KOPT-K1 (cell line): ENCODE data around the gene LILRA5.
"Not testable (repeated sequence)": the region's sequence is repeated elsewhere in the genome, so short reads cannot be mapped to it uniquely, and the experiment has no call there.

Experiments
- H3K27ac ChIP-seq: fragments of 200-600 bp; sonication (generic); 2 replicates; pipeline ENCODE4 v1.5.1; 2016; ENCODE audit warnings: antibody characterized with exemption, mild to moderate bottlenecking, low read depth, low read length; ENCODE audit not compliant: poor library complexity, severe bottlenecking
- H3K36me3 ChIP-seq: fragments of 200-600 bp; sonication (generic); 2 replicates; pipeline ENCODE4 v1.5.1; 2017; ENCODE audit warnings: antibody characterized with exemption, mild to moderate bottlenecking, low read length, moderate library complexity; ENCODE audit not compliant: insufficient read depth
- H3K9me3 ChIP-seq: fragments of 200-600 bp; sonication (generic); 2 replicates; pipeline ENCODE4 v1.5.1; 2017; ENCODE audit warnings: antibody characterized with exemption, low read length, mild to moderate bottlenecking; ENCODE audit not compliant: insufficient read depth, poor library complexity, severe bottlenecking

The LILRA5 gene

DNA sequence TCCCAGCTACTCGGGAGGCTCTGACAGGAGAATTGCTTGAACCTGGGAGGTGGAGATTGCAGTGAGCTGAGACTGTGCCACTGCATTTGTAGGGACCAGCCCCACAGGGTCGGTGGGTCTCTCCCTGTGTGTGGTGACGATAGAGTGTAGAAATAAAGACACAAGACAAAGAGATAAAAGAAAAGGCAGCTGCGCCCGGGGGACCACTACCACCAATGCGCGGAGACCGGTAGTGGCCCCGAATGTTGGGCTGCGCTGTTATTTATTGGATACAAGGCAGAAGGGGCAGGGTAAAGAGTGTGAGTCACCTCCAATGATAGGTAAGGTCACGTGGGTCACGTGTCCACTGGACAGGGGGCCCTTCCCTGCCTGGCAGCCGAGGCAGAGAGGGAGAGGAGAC, 9.3 kb upstream of the LILRA5 start:
- not testable (repeated sequence) for H3K27ac ChIP-seq, H3K36me3 ChIP-seq, H3K9me3 ChIP-seq

DNA sequence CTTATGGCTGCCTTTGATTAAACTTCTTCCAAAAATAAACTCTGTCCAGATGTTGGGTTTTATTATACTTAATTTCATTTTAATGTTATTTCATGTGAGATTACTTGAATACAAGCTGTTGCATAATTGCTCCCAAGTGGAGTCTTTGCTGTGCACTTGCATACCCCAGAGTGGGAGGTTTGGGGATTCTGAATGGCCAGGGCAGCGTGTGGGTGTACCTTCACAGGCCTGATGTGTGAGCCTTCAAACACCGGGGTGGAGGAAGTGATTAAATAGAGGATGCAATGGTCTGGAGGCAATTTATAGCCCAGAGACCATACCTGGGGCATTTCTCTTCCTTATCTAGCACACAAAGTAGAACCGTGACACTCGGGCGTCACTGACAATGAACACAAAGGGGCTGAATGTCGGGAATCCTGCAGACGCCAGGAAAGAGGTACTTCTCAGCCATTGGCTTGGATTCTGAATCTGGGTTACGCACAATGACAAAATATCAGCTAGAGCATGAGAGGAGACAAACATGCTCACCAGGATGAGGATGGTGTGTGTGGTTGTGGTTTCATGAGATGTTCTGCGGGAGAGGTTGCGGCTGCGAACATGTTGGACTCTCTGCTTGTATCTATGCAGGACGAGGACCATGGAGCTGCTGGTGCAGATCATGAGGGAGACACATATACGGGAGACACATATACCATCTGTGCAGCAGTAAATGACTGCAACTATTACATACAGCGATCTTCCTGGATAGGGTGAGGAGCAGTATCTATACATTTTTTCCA, 7.1 kb upstream of the LILRA5 start:
- H3K36me3 ChIP-seq: no peaks in the 10 kb centered on the region
- H3K27ac ChIP-seq: no peak overlapping the region
- H3K9me3 ChIP-seq: no peaks in the 10 kb centered on the region

GRCh38 chr19:54319049-54319448, 6.1 kb upstream of the LILRA5 start:
- Histone ChIP-seq H3K27ac (no peak overlapping the region), H3K9me3 (no peaks in the 10 kb centered on the region), H3K36me3 (no peaks in the 10 kb centered on the region)

GRCh38 chr19:54317965-54318240, 4.9 kb upstream of the LILRA5 start:
- Histone ChIP-seq H3K36me3 (no peaks in the 10 kb centered on the region), H3K9me3 (no peaks in the 10 kb centered on the region), H3K27ac (no peak overlapping the region)

DNA sequence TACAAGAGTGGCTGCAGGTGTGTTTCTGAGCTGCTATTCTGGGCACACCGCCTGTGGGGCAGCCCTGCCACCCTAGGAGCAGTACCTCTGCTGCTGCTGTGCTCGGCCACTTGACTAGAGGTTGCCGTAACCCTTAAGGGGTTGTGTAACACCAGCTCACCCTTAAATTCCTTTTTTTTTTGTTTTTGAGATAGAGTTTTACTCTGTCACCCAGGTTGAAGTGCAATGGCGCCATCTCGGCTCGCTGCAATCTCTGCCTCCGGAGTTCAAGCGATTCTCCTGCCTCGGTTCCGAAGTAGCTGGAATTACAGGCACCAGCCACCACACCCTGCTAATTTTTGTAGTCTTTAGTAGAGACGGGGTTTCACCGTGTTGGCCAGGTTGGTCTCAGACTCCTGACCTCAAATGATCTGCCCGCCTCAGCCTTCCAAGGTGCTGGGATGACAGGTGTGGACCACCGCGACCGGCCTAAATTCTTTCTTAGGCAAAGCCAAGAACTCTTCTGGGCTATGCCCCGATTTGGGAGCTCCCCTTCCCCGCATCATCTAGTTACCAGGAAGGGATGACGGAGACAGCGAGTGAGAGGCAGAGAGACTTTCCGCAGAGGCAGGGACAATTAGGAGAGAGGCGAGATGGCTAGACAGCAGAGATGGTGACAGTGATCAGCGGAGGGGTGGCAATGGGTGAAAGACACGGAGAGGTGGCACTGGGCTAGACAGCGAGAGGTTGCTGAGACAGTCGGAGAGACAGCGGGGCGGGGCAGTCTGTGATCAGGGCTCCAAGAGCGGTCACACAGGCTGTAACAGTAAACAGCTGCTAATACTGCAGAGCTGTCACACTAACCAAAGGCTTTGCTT, 4.4 kb upstream of the LILRA5 start:
- Histone ChIP-seq H3K36me3 (no peaks in the 10 kb centered on the region), H3K9me3 (no peaks in the 10 kb centered on the region), H3K27ac (no peak overlapping the region)

- Histone ChIP-seq H3K27ac (no peak overlapping the region), H3K36me3 (no peaks in the 10 kb centered on the region), H3K9me3 (no peaks in the 10 kb centered on the region)
Measured at GRCh38 chr19:54316746-54317107, 3.8 kb upstream of the LILRA5 start.

GRCh38 chr19:54315956-54316355, 3.0 kb upstream of the LILRA5 start:
- Histone ChIP-seq H3K9me3 (no peaks in the 10 kb centered on the region), H3K36me3 (no peaks in the 10 kb centered on the region), H3K27ac (no peak overlapping the region)

DNA sequence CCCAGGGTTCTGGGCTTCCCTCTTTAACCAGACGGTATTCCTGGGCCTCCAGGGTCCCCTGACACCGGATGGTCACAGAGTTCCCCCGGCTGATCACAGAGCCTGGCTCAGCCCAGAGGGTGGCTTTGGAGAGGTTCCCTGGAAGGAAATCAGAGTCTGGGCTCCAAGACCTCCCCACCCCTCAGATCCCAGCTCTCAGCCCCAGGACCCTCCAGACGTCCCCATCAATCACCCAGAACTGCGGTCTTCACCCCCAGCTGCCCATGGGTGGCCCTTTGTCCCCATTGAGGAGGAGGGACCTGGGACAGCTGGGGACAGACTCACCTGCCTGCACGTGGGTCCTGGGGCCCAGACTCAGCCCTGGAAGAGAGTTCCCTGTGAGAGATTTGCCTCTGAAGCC, 955 bp downstream of the LILRA5 start:
- H3K27ac ChIP-seq: no peak overlapping the region
- no peaks in the 10 kb centered on the region for H3K36me3 ChIP-seq
- no peaks in the 10 kb centered on the region for H3K9me3 ChIP-seq

GRCh38 chr19:54311486-54311885, 1.5 kb downstream of the LILRA5 start:
- Histone ChIP-seq H3K36me3 (no peaks in the 10 kb centered on the region), H3K9me3 (no peaks in the 10 kb centered on the region), H3K27ac (no peak overlapping the region)

DNA sequence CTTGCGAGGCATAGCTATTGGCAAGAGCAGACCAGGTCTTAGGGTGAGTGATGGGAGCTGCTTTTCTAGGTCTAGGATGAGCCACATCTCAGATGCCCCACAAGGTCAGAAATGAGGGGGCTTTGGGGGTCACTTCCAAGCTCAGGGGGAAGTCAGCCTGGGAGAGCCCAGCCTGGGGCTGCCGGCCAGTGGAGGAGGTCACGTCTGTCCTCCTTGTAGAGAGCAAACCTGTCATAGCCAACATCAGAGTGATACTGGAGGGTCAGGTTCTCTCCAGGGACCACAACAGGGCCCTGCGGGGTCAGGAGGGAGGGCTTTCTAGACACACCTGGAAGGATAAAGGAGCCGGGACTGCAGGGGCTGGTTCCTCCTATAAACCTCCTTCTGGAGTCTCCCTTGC, 2.4 kb downstream of the LILRA5 start:
- no peaks in the 10 kb centered on the region for H3K9me3 ChIP-seq
- H3K36me3 ChIP-seq: no peaks in the 10 kb centered on the region
- no peak overlapping the region for H3K27ac ChIP-seq

DNA sequence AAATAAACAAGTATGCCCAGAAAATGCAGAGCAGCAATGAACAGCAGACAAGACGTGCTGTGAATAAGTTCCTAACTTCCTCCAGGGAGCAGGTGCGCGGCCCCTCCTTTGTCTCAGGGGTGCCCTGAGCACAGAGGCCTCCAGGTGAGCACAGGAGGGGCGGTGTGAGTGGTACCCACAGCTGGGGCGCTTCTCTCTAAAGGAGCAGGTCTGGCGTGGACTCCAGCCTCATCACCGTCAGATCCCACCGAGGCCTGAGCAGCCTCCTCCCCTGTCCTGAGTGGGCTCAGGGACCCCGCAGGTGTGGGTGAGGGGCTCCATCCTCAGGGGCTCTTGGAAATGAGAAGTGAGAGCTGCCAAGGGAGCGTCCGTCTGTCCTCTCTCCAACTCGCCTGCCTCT, 3.2 kb downstream of the LILRA5 start:
- Histone ChIP-seq H3K27ac (no peak overlapping the region), H3K36me3 (no peaks in the 10 kb centered on the region), H3K9me3 (no peaks in the 10 kb centered on the region)

DNA sequence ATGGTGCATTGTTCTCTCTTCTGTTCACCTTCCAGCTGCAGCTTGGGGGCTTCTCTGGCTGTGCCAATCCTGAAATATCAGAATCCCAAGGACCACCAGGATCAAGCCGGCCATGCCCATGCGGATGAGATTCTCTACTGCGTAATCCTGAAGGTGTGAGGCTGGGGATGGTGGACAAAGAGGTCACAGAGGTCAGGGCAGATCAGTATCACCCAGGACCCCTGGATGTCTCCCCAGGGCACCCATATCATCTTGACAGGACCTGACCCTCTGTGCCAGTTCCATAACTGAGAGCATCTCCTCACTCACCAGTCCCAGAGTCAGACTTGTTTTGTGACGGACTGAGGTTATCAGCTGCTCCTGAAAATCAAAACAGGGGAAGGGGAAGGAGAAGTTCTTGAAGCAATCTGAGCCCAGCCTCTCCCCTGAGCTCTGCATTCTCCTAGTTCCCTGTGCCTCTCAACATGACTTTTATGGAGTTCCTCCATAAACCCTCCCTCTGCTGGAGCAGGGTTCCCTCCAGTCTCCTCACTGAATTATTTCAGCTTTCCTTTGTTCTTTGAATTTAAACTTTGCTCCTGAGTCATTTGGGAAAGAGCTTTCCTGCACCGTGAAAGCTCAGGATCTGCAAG, 5.5 kb downstream of the LILRA5 start:
- no peaks in the 10 kb centered on the region for H3K36me3 ChIP-seq
- H3K9me3 ChIP-seq: no peaks in the 10 kb centered on the region
- H3K27ac ChIP-seq: no peak overlapping the region

DNA sequence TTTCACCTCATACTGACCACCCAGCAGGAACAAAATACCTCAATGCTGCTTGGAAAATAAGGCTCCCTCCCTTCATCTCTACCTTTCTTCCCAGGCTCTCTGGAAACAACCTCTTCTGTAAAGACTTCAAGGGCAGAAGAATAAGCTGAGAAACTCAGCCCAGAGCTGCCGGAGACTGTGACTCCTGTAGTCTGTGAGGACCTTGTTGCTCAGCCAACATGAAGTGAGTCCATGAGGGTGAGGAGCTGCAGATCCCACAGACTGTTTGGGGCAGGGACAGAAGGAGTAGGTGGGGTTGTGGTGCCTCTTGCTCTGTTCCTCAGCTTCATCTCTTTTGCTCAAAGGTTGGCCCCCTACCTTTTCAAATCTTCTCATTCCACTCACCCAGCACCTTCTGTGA, 7.8 kb downstream of the LILRA5 start:
- Histone ChIP-seq H3K27ac (no peak overlapping the region), H3K36me3 (no peaks in the 10 kb centered on the region), H3K9me3 (no peaks in the 10 kb centered on the region)

DNA sequence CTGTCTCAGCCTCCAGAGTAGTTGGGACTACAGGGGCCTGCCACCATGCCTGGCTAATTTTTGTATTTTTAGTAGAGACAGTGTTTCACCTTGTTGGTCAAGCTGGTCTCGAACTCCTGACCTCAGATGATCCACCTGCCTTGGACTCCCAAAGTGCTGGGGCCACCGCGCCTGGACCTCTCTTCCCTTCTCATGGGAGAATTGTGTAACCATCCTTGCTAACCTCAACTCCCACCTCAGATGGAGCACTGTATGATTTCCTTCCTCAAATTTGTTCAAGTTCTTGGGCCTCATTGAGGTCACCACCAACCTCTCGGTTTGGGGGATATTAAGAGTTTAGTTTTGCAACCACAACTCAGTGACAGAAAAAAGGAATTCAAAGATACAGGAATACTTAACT, 10.7 kb downstream of the LILRA5 start:
- H3K36me3 ChIP-seq: no peaks in the 10 kb centered on the region
- no peak overlapping the region for H3K27ac ChIP-seq
- H3K9me3 ChIP-seq: no peaks in the 10 kb centered on the region

- no peak overlapping the region for H3K27ac ChIP-seq
- H3K36me3 ChIP-seq: no peaks in the 10 kb centered on the region
- peaks cover under 1% of the 10 kb centered on the region for H3K9me3 ChIP-seq
Measured at GRCh38 chr19:54299515-54299914, 13.5 kb downstream of the LILRA5 start.

DNA sequence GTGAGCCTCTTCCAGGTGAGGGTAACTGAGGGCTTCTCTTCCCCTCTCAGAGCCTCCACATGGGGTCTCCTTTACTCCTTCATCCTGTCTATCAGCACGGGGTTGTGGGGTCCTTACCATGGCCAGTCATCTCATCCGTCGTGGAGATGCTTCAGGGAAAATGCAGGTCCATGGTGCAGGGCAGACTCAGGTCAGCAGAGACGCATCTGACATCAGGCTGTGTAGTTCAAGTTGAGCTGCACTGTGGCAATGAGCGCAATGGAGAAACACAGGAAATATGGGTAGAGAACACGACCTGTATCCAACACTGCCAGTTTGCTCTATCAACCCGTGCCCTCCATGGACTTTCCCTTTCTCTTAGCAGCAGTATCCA, 13.9 kb downstream of the LILRA5 start:
- Histone ChIP-seq H3K27ac (no peak overlapping the region), H3K9me3 (peaks cover 4% of the 10 kb centered on the region)

More for the DNA sequence above, 13.9 kb downstream of the LILRA5 start:
- H3K36me3 ChIP-seq: no peaks in the 10 kb centered on the region
